Subcutaneous abdominal adipose tissue (tissue), 5 donors: ENCODE results near the gene PER1.

ENCODE experiments used
- H3K27ac ChIP-seq: one replicate; pipeline ENCODE4 v1.7.0; 2013; ENCODE audit warnings: low read depth, mild to moderate bottlenecking, inconsistent platforms, low read length, moderate library complexity
- H3K27me3 ChIP-seq, 5 donors: one replicate each; pipeline ENCODE4 v1.7.0; 2013; ENCODE audit warnings: low read length in 5 of 5, inconsistent platforms in 1 of 5; ENCODE audit not compliant: control insufficient read depth in 5 of 5, insufficient read depth in 4 of 5
- H3K36me3 ChIP-seq, 5 donors: one replicate each; pipeline ENCODE4 v1.7.0; 2013; ENCODE audit warnings: low read length in 5 of 5; ENCODE audit not compliant: control insufficient read depth in 5 of 5, insufficient read depth in 5 of 5
- H3K4me1 ChIP-seq, 5 donors: one replicate each; pipeline ENCODE4 v1.7.0; 2013; ENCODE audit warnings: low read length in 5 of 5, mild to moderate bottlenecking in 3 of 5, moderate library complexity in 1 of 5; ENCODE audit not compliant: control insufficient read depth in 5 of 5, insufficient read depth in 5 of 5
- H3K4me3 ChIP-seq, 5 donors: one replicate each; pipeline ENCODE4 v1.7.0; 2013; ENCODE audit warnings: low read length in 5 of 5, low read depth in 1 of 5
- H3K9ac ChIP-seq, 5 donors: one replicate each; pipeline ENCODE4 v1.7.0; 2013; ENCODE audit warnings: low read length in 5 of 5, mild to moderate bottlenecking in 4 of 5, moderate library complexity in 3 of 5
- H3K9me3 ChIP-seq, 5 donors: one replicate each; pipeline ENCODE4 v1.7.0; 2013; ENCODE audit warnings: low read length in 5 of 5; ENCODE audit not compliant: control insufficient read depth in 5 of 5
- donor health status: healthy.
- donor health status: healthy.
- donor health status: healthy.
- donor health status: healthy.
- donor health status: healthy.

The PER1 gene, protein sequence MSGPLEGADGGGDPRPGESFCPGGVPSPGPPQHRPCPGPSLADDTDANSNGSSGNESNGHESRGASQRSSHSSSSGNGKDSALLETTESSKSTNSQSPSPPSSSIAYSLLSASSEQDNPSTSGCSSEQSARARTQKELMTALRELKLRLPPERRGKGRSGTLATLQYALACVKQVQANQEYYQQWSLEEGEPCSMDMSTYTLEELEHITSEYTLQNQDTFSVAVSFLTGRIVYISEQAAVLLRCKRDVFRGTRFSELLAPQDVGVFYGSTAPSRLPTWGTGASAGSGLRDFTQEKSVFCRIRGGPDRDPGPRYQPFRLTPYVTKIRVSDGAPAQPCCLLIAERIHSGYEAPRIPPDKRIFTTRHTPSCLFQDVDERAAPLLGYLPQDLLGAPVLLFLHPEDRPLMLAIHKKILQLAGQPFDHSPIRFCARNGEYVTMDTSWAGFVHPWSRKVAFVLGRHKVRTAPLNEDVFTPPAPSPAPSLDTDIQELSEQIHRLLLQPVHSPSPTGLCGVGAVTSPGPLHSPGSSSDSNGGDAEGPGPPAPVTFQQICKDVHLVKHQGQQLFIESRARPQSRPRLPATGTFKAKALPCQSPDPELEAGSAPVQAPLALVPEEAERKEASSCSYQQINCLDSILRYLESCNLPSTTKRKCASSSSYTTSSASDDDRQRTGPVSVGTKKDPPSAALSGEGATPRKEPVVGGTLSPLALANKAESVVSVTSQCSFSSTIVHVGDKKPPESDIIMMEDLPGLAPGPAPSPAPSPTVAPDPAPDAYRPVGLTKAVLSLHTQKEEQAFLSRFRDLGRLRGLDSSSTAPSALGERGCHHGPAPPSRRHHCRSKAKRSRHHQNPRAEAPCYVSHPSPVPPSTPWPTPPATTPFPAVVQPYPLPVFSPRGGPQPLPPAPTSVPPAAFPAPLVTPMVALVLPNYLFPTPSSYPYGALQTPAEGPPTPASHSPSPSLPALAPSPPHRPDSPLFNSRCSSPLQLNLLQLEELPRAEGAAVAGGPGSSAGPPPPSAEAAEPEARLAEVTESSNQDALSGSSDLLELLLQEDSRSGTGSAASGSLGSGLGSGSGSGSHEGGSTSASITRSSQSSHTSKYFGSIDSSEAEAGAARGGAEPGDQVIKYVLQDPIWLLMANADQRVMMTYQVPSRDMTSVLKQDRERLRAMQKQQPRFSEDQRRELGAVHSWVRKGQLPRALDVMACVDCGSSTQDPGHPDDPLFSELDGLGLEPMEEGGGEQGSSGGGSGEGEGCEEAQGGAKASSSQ (N-terminal part only)

GRCh38 chr17:8152112-8152775 lies at the start of gene PER1:
Gene PER1 (minus strand): TSS chr17:8152404. CDS start chr17:8150706, 1,698 bp downstream.
- Histone ChIP-seq H3K36me3 (peaks cover 0 to 41% (median 35%) of the 10 kb centered on the region in 5 donors), H3K4me1 (peaks cover 27 to 70% (median 56%) of the 10 kb centered on the region in 5 donors)

GRCh38 chr17:8192070-8192815 lies 40.0 kb upstream of the PER1 start:
- no peaks in the 10 kb centered on the region for H3K36me3 ChIP-seq
- peaks cover 31 to 44% (median 44%) of the 10 kb centered on the region in 5 donors for H3K4me1 ChIP-seq
- peaks cover 0 to 2% (median 0%) of the 10 kb centered on the region in 5 donors for H3K27me3 ChIP-seq
- peak overlapping the region in 2 of 5 donors; percentile 30 to 31 for H3K9ac ChIP-seq
- peaks cover 0 to 2% (median 0%) of the 10 kb centered on the region in 5 donors for H3K9me3 ChIP-seq
- H3K4me3 ChIP-seq, result peak overlapping the region; percentile 38 to 69 (median 60)
- H3K27ac ChIP-seq, result peak overlapping the region; percentile 55

More at GRCh38 chr17:8152112-8152775, at the start of gene PER1:
- Histone ChIP-seq H3K27me3 (peaks cover 0 to 5% (median 0%) of the 10 kb centered on the region in 5 donors), H3K9me3 (peaks cover 0 to 2% (median 0%) of the 10 kb centered on the region in 5 donors), H3K27ac (peak within 1 kb of the TSS; percentile 97), H3K4me3 (peak within 1 kb of the TSS; percentile 95 to 100 (median 100)), H3K9ac (peak within 1 kb of the TSS; percentile 71 to 96 (median 89))

GRCh38 chr17:8190506-8190905 lies 38.3 kb upstream of the PER1 start:
- Histone ChIP-seq H3K36me3 (no peaks in the 10 kb centered on the region), H3K4me1 (peaks cover 35 to 60% (median 57%) of the 10 kb centered on the region in 5 donors), H3K9ac (no peak overlapping the region), H3K4me3 (peak overlapping the region; percentile 31 to 81 (median 72)), H3K27ac (peak overlapping the region; percentile 55), H3K9me3 (peaks cover 0 to 2% (median 0%) of the 10 kb centered on the region in 5 donors), H3K27me3 (peaks cover 0 to 2% (median 0%) of the 10 kb centered on the region in 5 donors)

- Histone ChIP-seq H3K9ac (peak within 1 kb of the TSS in 4 of 5 donors; percentile 55 to 82 (median 74)), H3K36me3 (no peaks in the 10 kb centered on the region), H3K4me3 (peak within 1 kb of the TSS; percentile 72 to 83 (median 76)), H3K4me1 (peaks cover 35 to 61% (median 58%) of the 10 kb centered on the region in 5 donors), H3K27me3 (peaks cover 0 to 2% (median 0%) of the 10 kb centered on the region in 5 donors), H3K9me3 (peaks cover 0 to 2% (median 0%) of the 10 kb centered on the region in 5 donors), H3K27ac (peak within 1 kb of the TSS; percentile 80)
These were observed 37.7 kb upstream of the PER1 start, which contains the start of gene BORCS6 for GRCh38 chr17:8189711-8190477. Gene BORCS6 (minus strand): TSS chr17:8190180. CDS start chr17:8190140, 40 bp downstream.

DNA sequence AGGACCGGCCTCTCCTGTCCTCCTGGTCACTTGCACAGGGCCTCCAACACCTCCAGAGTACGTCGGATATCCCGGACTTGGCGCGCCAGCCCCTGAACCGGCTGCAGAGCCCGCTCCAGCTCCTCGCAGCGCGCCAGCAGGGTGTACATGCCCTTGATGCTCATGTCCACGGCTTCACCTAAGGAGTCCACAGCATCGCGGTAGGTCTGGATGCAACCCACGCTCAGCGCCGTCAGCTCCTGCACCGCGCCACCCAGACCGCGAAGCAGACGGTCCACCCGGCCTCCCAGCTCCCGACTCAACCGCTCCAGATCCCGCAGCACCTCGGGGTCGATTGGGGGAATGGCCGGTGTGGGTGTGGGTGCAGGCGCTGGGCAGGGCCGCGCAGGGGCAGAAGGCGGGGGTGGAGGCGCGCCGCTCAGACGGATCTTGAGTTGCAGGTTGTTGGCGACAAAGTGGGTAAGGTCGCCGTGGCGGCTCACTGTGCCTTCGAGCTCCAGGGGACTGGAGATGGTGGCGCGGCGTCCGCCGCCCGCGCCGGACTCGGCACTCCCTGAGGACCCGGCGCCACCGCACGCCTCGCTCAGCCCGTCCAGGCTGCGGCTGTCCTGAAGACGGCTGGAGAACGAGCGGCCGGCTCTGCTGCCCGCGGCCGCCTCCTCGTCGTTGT lies 37.0 kb upstream of the PER1 start:
- Histone ChIP-seq H3K9ac (peak overlapping the region in 4 of 5 donors; percentile 55 to 82 (median 74)), H3K27me3 (peaks cover 0 to 2% (median 0%) of the 10 kb centered on the region in 5 donors), H3K36me3 (no peaks in the 10 kb centered on the region), H3K4me3 (peak overlapping the region; percentile 72 to 83 (median 76)), H3K4me1 (peaks cover 35 to 61% (median 58%) of the 10 kb centered on the region in 5 donors), H3K9me3 (peaks cover 0 to 2% (median 0%) of the 10 kb centered on the region in 5 donors), H3K27ac (peak overlapping the region; percentile 80)

- Histone ChIP-seq H3K9me3 (peaks cover 0 to 2% (median 0%) of the 10 kb centered on the region in 5 donors), H3K27ac (peak overlapping the region; percentile 79), H3K27me3 (peaks cover 0 to 2% (median 0%) of the 10 kb centered on the region in 5 donors), H3K4me3 (peak overlapping the region; percentile 72 to 83 (median 76)), H3K4me1 (peaks cover 35 to 61% (median 58%) of the 10 kb centered on the region in 5 donors), H3K9ac (peak overlapping the region; percentile 41 to 91 (median 79)), H3K36me3 (no peaks in the 10 kb centered on the region)
These were observed 36.1 kb upstream of the PER1 start for GRCh38 chr17:8188263-8188839.

- H3K4me3 ChIP-seq, result peak overlapping the region; percentile 83 to 94 (median 93)
- peaks cover 35 to 60% (median 56%) of the 10 kb centered on the region in 5 donors for H3K4me1 ChIP-seq
- no peaks in the 10 kb centered on the region for H3K36me3 ChIP-seq
- peak overlapping the region; percentile 79 for H3K27ac ChIP-seq
- H3K27me3 ChIP-seq, result peaks cover 0 to 2% (median 0%) of the 10 kb centered on the region in 5 donors
- peak overlapping the region in 4 of 5 donors; percentile 38 to 91 (median 80) for H3K9ac ChIP-seq
- peaks cover 0 to 2% (median 0%) of the 10 kb centered on the region in 5 donors for H3K9me3 ChIP-seq
These were observed 35.5 kb upstream of the PER1 start for GRCh38 chr17:8187517-8188262.
